H7 (cell line): ENCODE data around the gene TEX264. TPM values are rescaled to one million over a fixed set of nuclear protein-coding genes. Genes with fewer than 3 reads are reported as not detected.

Source experiments
- DNase-seq: peaks from one replicate; pipeline ENCODE4 v3.0.0; 2012
- H3K27me3 ChIP-seq: 2 replicates; pipeline ENCODE4 v1.6.0; 2011; ENCODE audit warnings: mild to moderate bottlenecking, low read length; ENCODE audit not compliant: control insufficient read depth, insufficient read depth
- H3K36me3 ChIP-seq: replicated peaks from 2 replicates; pipeline ENCODE4 v1.5.1; 2011; ENCODE audit warnings: low read length; ENCODE audit not compliant: control insufficient read depth, insufficient read depth
- H3K4me3 ChIP-seq: 2 replicates; pipeline ENCODE4 v1.5.1; 2011; ENCODE audit warnings: low read depth, mild to moderate bottlenecking, control low read depth, low read length, moderate library complexity; ENCODE audit not compliant: insufficient read depth
- total RNA-seq: library from RNA; depleted of rRNA; stranded (reverse); fragments of >200 nt; shearing (Covaris generic); gene quantifications from 2 replicates; pipeline ENCODE4 v1.2.3, GENCODE V29; 2014

The TEX264 gene
- total RNA-seq, 1 experiment from 2014 or later = 18.9 TPM

- no peaks in the 10 kb centered on the region for H3K27me3 ChIP-seq
- no peak for DNase-seq
- peaks cover 1% of the 10 kb centered on the region for H3K36me3 ChIP-seq
- H3K4me3 ChIP-seq = no peak overlapping the region
These were observed 27.2 kb downstream of the TEX264 start for GRCh38 chr3:51698209-51698608.

GRCh38 chr3:51700403-51700802 lies 29.4 kb downstream of the TEX264 start:
- Histone ChIP-seq H3K4me3 (no peak overlapping the region), H3K36me3 (peaks cover 1% of the 10 kb centered on the region), H3K27me3 (no peaks in the 10 kb centered on the region)
- no peak for DNase-seq

- peaks cover 2% of the 10 kb centered on the region for H3K27me3 ChIP-seq
- peaks cover 1% of the 10 kb centered on the region for H3K36me3 ChIP-seq
- H3K4me3 ChIP-seq = no peak overlapping the region
- DNase-seq = no peak
These were observed 31.1 kb downstream of the TEX264 start for GRCh38 chr3:51702156-51702555.

- peaks cover 13% of the 10 kb centered on the region for H3K27me3 ChIP-seq
- peaks cover 1% of the 10 kb centered on the region for H3K36me3 ChIP-seq
- H3K4me3 ChIP-seq = no peak overlapping the region
- DNase-seq = peak; percentile 83
These were observed 32.2 kb downstream of the TEX264 start for GRCh38 chr3:51703068-51703760.

GRCh38 chr3:51703761-51704510 lies 32.9 kb downstream of the TEX264 start:
- Histone ChIP-seq H3K27me3 (peaks cover 20% of the 10 kb centered on the region), H3K4me3 (no peak overlapping the region), H3K36me3 (peaks cover 1% of the 10 kb centered on the region)
- DNase-seq = peak; percentile 73

GRCh38 chr3:51704511-51704950 lies 33.5 kb downstream of the TEX264 start:
- Histone ChIP-seq H3K27me3 (peaks cover 22% of the 10 kb centered on the region), H3K4me3 (no peak overlapping the region), H3K36me3 (peaks cover 1% of the 10 kb centered on the region)
- DNase-seq = peak; percentile 39

GRCh38 chr3:51705276-51706020 lies 34.4 kb downstream of the TEX264 start:
- peak; percentile 18 for DNase-seq
- Histone ChIP-seq H3K4me3 (no peak overlapping the region), H3K27me3 (peaks cover 22% of the 10 kb centered on the region), H3K36me3 (no peaks in the 10 kb centered on the region)

- Histone ChIP-seq H3K27me3 (peaks cover 22% of the 10 kb centered on the region), H3K4me3 (no peak overlapping the region), H3K36me3 (no peaks in the 10 kb centered on the region)
- DNase-seq = peak; percentile 59
These were observed 35.0 kb downstream of the TEX264 start for GRCh38 chr3:51706021-51706485.

GRCh38 chr3:51706788-51707731 lies 36.0 kb downstream of the TEX264 start, which contains the start of gene GRM2:
Gene GRM2 (plus strand): TSS chr3:51707068. CDS start chr3:51708984, 1,916 bp downstream.
- Histone ChIP-seq H3K36me3 (no peaks in the 10 kb centered on the region), H3K27me3 (peaks cover 22% of the 10 kb centered on the region), H3K4me3 (peak within 1 kb of the TSS; percentile 66)
- peak; percentile 99 for DNase-seq

- Histone ChIP-seq H3K36me3 (no peaks in the 10 kb centered on the region), H3K4me3 (no peak overlapping the region)
- no peak for DNase-seq
These were observed 37.3 kb downstream of the TEX264 start for GRCh38 chr3:51708216-51708845.

GRCh38 chr3:51709004-51709420 lies 38.0 kb downstream of the TEX264 start:
- DNase-seq = peak; percentile 42
- peaks cover 22% of the 10 kb centered on the region for H3K27me3 ChIP-seq
- no peak overlapping the region for H3K4me3 ChIP-seq
- no peaks in the 10 kb centered on the region for H3K36me3 ChIP-seq

More at GRCh38 chr3:51708216-51708845, 37.3 kb downstream of the TEX264 start:
- H3K27me3 ChIP-seq = peaks cover 22% of the 10 kb centered on the region

- Histone ChIP-seq H3K36me3 (no peaks in the 10 kb centered on the region), H3K27me3 (peaks cover 22% of the 10 kb centered on the region), H3K4me3 (no peak overlapping the region)
- DNase-seq = no peak
These were observed 38.6 kb downstream of the TEX264 start for GRCh38 chr3:51709675-51710074.

- no peak overlapping the region for H3K4me3 ChIP-seq
- H3K36me3 ChIP-seq = no peaks in the 10 kb centered on the region
- H3K27me3 ChIP-seq = peaks cover 22% of the 10 kb centered on the region
- peak; percentile 88 for DNase-seq
These were observed 39.7 kb downstream of the TEX264 start for GRCh38 chr3:51710631-51711351.
